ENCODE results near the gene GRIFIN. TPM values are rescaled to one million over a fixed set of nuclear protein-coding genes. Genes with fewer than 3 reads are reported as not detected.
A peak's percentile ranks its signal among the peaks of the same experiment; 100 is the strongest.
"Not testable (repeated sequence)": the region's sequence is repeated elsewhere in the genome, so short reads cannot be mapped to it uniquely, and the experiment has no call there.

GRIFIN gene
- total RNA-seq, 1 donor from 2014 or later = not detected

- Histone ChIP-seq H3K27me3 (ENCODE audit: control insufficient read depth in 3 of 3, insufficient read depth in 3 of 3, low read length in 3 of 3) (peaks cover 7 to 17% (median 12%) of the 10 kb centered on the region in 3 donors), H3K4me3 (ENCODE audit: low read length in 3 of 3) (no peak overlapping the region), H3K4me1 (ENCODE audit: control insufficient read depth in 3 of 3, insufficient read depth in 3 of 3, low read length in 3 of 3) (peaks cover 0 to 4% (median 0%) of the 10 kb centered on the region in 3 donors), H3K36me3 (ENCODE audit: control insufficient read depth in 3 of 3, insufficient read depth in 3 of 3, low read length in 3 of 3) (no peaks in the 10 kb centered on the region), H3K9ac (ENCODE audit: low read depth in 1 of 3, low read length in 3 of 3) (no peak overlapping the region), H3K9me3 (ENCODE audit: control insufficient read depth in 3 of 3, low read length in 3 of 3) (peaks cover 0 to 2% (median 0%) of the 10 kb centered on the region in 3 donors), H3K27ac (ENCODE audit: low read depth, low read length) (no peak overlapping the region)
These were observed 10.3 kb downstream of the GRIFIN start for GRCh38 chr7:2465928-2466327.

- H3K9ac ChIP-seq (ENCODE audit: low read depth in 1 of 3, low read length in 3 of 3) = no peak overlapping the region
- H3K36me3 ChIP-seq (ENCODE audit: control insufficient read depth in 3 of 3, insufficient read depth in 3 of 3, low read length in 3 of 3) = no peaks in the 10 kb centered on the region
- no peak overlapping the region for H3K4me3 ChIP-seq (ENCODE audit: low read length in 3 of 3)
- peaks cover 2 to 7% (median 3%) of the 10 kb centered on the region in 3 donors for H3K4me1 ChIP-seq (ENCODE audit: control insufficient read depth in 3 of 3, insufficient read depth in 3 of 3, low read length in 3 of 3)
- H3K9me3 ChIP-seq (ENCODE audit: control insufficient read depth in 3 of 3, low read length in 3 of 3) = peaks cover 0 to 2% (median 0%) of the 10 kb centered on the region in 3 donors
- peaks cover 8 to 17% (median 14%) of the 10 kb centered on the region in 3 donors for H3K27me3 ChIP-seq (ENCODE audit: control insufficient read depth in 3 of 3, insufficient read depth in 3 of 3, low read length in 3 of 3)
- no peak overlapping the region for H3K27ac ChIP-seq (ENCODE audit: low read depth, low read length)
These were observed 13.5 kb downstream of the GRIFIN start for GRCh38 chr7:2462731-2463130.

DNA sequence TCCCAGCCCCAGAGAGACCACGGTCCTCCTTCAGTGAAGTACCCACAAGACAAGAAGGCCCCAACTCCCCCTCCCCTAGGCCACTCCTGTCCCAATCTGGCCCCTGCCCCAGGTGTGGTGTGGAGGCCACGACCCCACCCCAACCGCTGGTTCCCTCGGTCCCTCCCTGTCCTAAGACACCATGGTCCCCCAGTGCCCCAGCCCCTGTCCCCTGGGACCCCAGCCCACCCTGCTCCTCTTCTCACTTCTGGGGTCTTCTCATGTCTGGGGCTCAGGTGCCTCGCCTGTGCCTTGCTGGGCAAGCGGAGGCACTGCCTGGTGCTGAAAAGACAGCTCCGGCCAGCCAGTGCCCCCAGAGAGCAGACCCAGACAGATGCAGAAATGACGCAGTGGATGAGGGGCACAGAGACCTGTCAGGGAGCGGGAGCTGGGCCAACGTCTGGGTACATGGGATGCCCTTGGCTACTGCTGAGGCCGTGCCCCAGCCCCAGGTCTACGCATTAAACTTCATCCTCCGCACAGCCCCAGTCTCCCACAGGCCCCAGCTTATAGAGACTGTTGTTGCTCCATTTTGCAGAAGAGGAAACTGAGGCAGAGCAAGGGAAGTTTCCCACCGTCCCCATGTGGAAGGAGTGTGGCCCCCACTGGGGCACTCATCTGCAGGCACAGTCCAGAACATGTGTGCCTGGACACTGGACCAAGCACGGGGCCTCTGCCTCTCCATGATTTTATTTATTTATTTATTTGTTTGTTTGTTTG, 14.8 kb downstream of the GRIFIN start:
- peaks cover 8 to 17% (median 14%) of the 10 kb centered on the region in 3 donors for H3K27me3 ChIP-seq (ENCODE audit: control insufficient read depth in 3 of 3, insufficient read depth in 3 of 3, low read length in 3 of 3)
- peaks cover 0 to 2% (median 0%) of the 10 kb centered on the region in 3 donors for H3K9me3 ChIP-seq (ENCODE audit: control insufficient read depth in 3 of 3, low read length in 3 of 3)
- H3K36me3 ChIP-seq (ENCODE audit: control insufficient read depth in 3 of 3, insufficient read depth in 3 of 3, low read length in 3 of 3) = no peaks in the 10 kb centered on the region
- no peak overlapping the region for H3K4me3 ChIP-seq (ENCODE audit: low read length in 3 of 3)
- H3K4me1 ChIP-seq (ENCODE audit: control insufficient read depth in 3 of 3, insufficient read depth in 3 of 3, low read length in 3 of 3) = peaks cover 2 to 7% (median 3%) of the 10 kb centered on the region in 3 donors
- no peak overlapping the region for H3K9ac ChIP-seq (ENCODE audit: low read depth in 1 of 3, low read length in 3 of 3)
- no peak overlapping the region for H3K27ac ChIP-seq (ENCODE audit: low read depth, low read length)

GRCh38 chr7:2460641-2461040, 15.6 kb downstream of the GRIFIN start:
- no peak overlapping the region for H3K27ac ChIP-seq (ENCODE audit: low read depth, low read length)
- peaks cover 8 to 17% (median 14%) of the 10 kb centered on the region in 3 donors for H3K27me3 ChIP-seq (ENCODE audit: control insufficient read depth in 3 of 3, insufficient read depth in 3 of 3, low read length in 3 of 3)
- H3K9ac ChIP-seq (ENCODE audit: low read depth in 1 of 3, low read length in 3 of 3) = peak overlapping the region in 1 of 3 donors; percentile 45
- H3K9me3 ChIP-seq (ENCODE audit: control insufficient read depth in 3 of 3, low read length in 3 of 3) = peaks cover 0 to 2% (median 0%) of the 10 kb centered on the region in 3 donors
- no peaks in the 10 kb centered on the region for H3K36me3 ChIP-seq (ENCODE audit: control insufficient read depth in 3 of 3, insufficient read depth in 3 of 3, low read length in 3 of 3)
- H3K4me3 ChIP-seq (ENCODE audit: low read length in 3 of 3) = no peak overlapping the region
- H3K4me1 ChIP-seq (ENCODE audit: control insufficient read depth in 3 of 3, insufficient read depth in 3 of 3, low read length in 3 of 3) = peaks cover 2 to 7% (median 3%) of the 10 kb centered on the region in 3 donors

- H3K9ac ChIP-seq (ENCODE audit: low read depth in 1 of 3, low read length in 3 of 3) = peak overlapping the region in 1 of 3 donors; percentile 45
- peaks cover 0 to 2% (median 0%) of the 10 kb centered on the region in 3 donors for H3K9me3 ChIP-seq (ENCODE audit: control insufficient read depth in 3 of 3, low read length in 3 of 3)
- peaks cover 2 to 7% (median 3%) of the 10 kb centered on the region in 3 donors for H3K4me1 ChIP-seq (ENCODE audit: control insufficient read depth in 3 of 3, insufficient read depth in 3 of 3, low read length in 3 of 3)
- H3K27me3 ChIP-seq (ENCODE audit: control insufficient read depth in 3 of 3, insufficient read depth in 3 of 3, low read length in 3 of 3) = peaks cover 8 to 17% (median 14%) of the 10 kb centered on the region in 3 donors
- H3K4me3 ChIP-seq (ENCODE audit: low read length in 3 of 3) = no peak overlapping the region
- no peaks in the 10 kb centered on the region for H3K36me3 ChIP-seq (ENCODE audit: control insufficient read depth in 3 of 3, insufficient read depth in 3 of 3, low read length in 3 of 3)
- H3K27ac ChIP-seq (ENCODE audit: low read depth, low read length) = no peak overlapping the region
These were observed 16.0 kb downstream of the GRIFIN start for GRCh38 chr7:2460188-2460587.

DNA sequence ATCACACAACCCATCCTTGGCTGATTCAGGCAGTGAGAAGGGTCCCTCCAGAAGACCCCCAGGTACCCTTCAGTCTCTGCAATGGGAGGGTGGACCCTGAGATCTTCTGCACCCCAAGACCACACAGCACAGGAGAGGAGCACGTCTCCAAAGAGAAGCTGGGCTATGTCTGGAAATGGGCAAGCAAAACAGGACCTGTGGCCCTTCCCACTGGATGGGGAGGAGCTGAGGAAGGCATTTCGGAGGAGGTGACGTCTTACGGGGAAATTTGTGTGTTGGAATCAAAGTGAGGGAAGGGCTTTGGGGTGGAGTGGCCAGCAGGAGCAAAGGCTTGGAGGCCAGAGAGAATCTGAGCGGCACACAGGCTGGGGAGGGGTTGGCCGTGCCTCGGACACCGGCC, 16.5 kb downstream of the GRIFIN start:
- peak overlapping the region in 1 of 3 donors; percentile 45 for H3K9ac ChIP-seq (ENCODE audit: low read depth in 1 of 3, low read length in 3 of 3)
- no peak overlapping the region for H3K4me3 ChIP-seq (ENCODE audit: low read length in 3 of 3)
- peaks cover 8 to 17% (median 14%) of the 10 kb centered on the region in 3 donors for H3K27me3 ChIP-seq (ENCODE audit: control insufficient read depth in 3 of 3, insufficient read depth in 3 of 3, low read length in 3 of 3)
- H3K9me3 ChIP-seq (ENCODE audit: control insufficient read depth in 3 of 3, low read length in 3 of 3) = peaks cover 0 to 2% (median 0%) of the 10 kb centered on the region in 3 donors
- H3K27ac ChIP-seq (ENCODE audit: low read depth, low read length) = no peak overlapping the region
- H3K4me1 ChIP-seq (ENCODE audit: control insufficient read depth in 3 of 3, insufficient read depth in 3 of 3, low read length in 3 of 3) = peaks cover 2 to 7% (median 3%) of the 10 kb centered on the region in 3 donors
- no peaks in the 10 kb centered on the region for H3K36me3 ChIP-seq (ENCODE audit: control insufficient read depth in 3 of 3, insufficient read depth in 3 of 3, low read length in 3 of 3)

- H3K4me3 ChIP-seq (ENCODE audit: low read length in 3 of 3); H3K27ac ChIP-seq (ENCODE audit: low read depth, low read length); H3K27me3 ChIP-seq (ENCODE audit: control insufficient read depth in 3 of 3, insufficient read depth in 3 of 3, low read length in 3 of 3); H3K36me3 ChIP-seq (ENCODE audit: control insufficient read depth in 3 of 3, insufficient read depth in 3 of 3, low read length in 3 of 3); H3K9ac ChIP-seq (ENCODE audit: low read depth in 1 of 3, low read length in 3 of 3); H3K9me3 ChIP-seq (ENCODE audit: control insufficient read depth in 3 of 3, low read length in 3 of 3): not testable (repeated sequence)
- H3K4me1 ChIP-seq (ENCODE audit: control insufficient read depth in 3 of 3, insufficient read depth in 3 of 3, low read length in 3 of 3) = peaks cover 8 to 11% (median 10%) of the 10 kb centered on the region in 3 donors
These were observed 22.3 kb downstream of the GRIFIN start for GRCh38 chr7:2453849-2454248.

- Histone ChIP-seq H3K27ac (ENCODE audit: low read depth, low read length) (no peak overlapping the region), H3K27me3 (ENCODE audit: control insufficient read depth in 3 of 3, insufficient read depth in 3 of 3, low read length in 3 of 3) (peaks cover 0 to 4% (median 0%) of the 10 kb centered on the region in 3 donors), H3K9ac (ENCODE audit: low read depth in 1 of 3, low read length in 3 of 3) (no peak overlapping the region), H3K4me1 (ENCODE audit: control insufficient read depth in 3 of 3, insufficient read depth in 3 of 3, low read length in 3 of 3) (peaks cover 8 to 11% (median 10%) of the 10 kb centered on the region in 3 donors), H3K4me3 (ENCODE audit: low read length in 3 of 3) (no peak overlapping the region), H3K9me3 (ENCODE audit: control insufficient read depth in 3 of 3, low read length in 3 of 3) (no peaks in the 10 kb centered on the region), H3K36me3 (ENCODE audit: control insufficient read depth in 3 of 3, insufficient read depth in 3 of 3, low read length in 3 of 3) (no peaks in the 10 kb centered on the region)
These were observed 23.4 kb downstream of the GRIFIN start for GRCh38 chr7:2452643-2453270.

GRCh38 chr7:2452074-2452507, 24.1 kb downstream of the GRIFIN start:
- peaks cover 8 to 11% (median 10%) of the 10 kb centered on the region in 3 donors for H3K4me1 ChIP-seq (ENCODE audit: control insufficient read depth in 3 of 3, insufficient read depth in 3 of 3, low read length in 3 of 3)
- peak overlapping the region; percentile 60 to 78 (median 72) for H3K4me3 ChIP-seq (ENCODE audit: low read length in 3 of 3)
- H3K9ac ChIP-seq (ENCODE audit: low read depth in 1 of 3, low read length in 3 of 3) = peak overlapping the region in 2 of 3 donors; percentile 72 to 81
- H3K27ac ChIP-seq (ENCODE audit: low read depth, low read length) = no peak overlapping the region
- H3K9me3 ChIP-seq (ENCODE audit: control insufficient read depth in 3 of 3, low read length in 3 of 3) = no peaks in the 10 kb centered on the region
- no peaks in the 10 kb centered on the region for H3K36me3 ChIP-seq (ENCODE audit: control insufficient read depth in 3 of 3, insufficient read depth in 3 of 3, low read length in 3 of 3)
- H3K27me3 ChIP-seq (ENCODE audit: control insufficient read depth in 3 of 3, insufficient read depth in 3 of 3, low read length in 3 of 3) = peaks cover 0 to 4% (median 0%) of the 10 kb centered on the region in 3 donors

All from skeletal muscle tissue (tissue), 4 donors.